Subcutaneous adipose tissue (tissue), 4 donors: ENCODE measurements around the gene CPNE4. TPM values are rescaled to one million over a fixed set of nuclear protein-coding genes. Genes with fewer than 3 reads are reported as not detected.

Source experiments
- CTCF ChIP-seq: fragments of 450-650 bp; IDR thresholded peaks from one replicate; pipeline ENCODE4 v1.5.1; 2016; ENCODE audit warnings: low read depth, mild to moderate bottlenecking, control low read depth, antibody characterized with exemption, moderate library complexity
- small RNA-seq: library from RNA; depleted of rRNA; stranded (forward); fragments of <200 nt; gene quantifications from one replicate; pipeline ENCODE3, GENCODE V24; 2016
- total RNA-seq, 4 donors: library from RNA; depleted of rRNA; stranded (reverse); fragments of >200 nt; gene quantifications; one replicate each; pipeline ENCODE4 v1.1.0, GENCODE V29; 2016

Gene CPNE4
- total RNA-seq, 4 donors from 2014 or later = not detected

DNA sequence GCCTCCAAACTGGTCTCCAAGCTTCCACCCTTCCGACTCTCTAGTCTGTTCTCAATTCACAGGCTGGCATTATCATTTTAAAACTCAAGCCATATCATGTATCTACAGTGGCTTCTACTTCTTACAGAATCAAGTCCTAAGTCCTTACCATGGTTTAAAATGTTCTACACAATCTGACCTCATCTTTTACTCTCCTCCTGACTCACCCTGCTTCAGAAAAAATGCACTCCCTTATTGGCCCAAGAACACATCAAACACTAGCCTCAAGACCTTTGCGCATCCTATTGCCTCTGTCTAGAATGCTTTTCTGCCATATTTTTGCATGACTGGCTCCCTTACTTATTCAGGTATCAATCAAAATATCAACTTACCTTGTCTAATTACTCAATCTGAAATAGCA, 543.0 kb downstream of the CPNE4 start:
- TF ChIP-seq CTCF = no peak

DNA sequence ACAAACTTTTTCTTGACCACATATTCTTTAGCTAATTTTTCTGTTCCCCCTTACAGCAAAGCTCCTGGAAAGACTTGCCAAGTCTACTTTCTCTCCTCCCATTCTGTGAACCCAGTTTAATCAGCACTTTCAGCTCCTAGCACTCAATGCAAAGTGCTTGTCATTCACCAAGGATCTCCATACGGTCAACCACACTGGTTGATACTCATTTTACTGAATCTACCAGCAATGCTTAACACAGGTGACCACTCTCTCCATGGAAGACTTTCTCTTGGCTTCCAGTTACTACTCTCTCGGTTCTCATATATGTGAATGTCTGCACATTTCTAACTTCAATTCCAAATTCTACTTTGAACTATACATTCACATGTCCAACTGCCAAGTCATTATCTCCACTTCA, 543.7 kb downstream of the CPNE4 start:
- TF ChIP-seq CTCF = no peak

DNA sequence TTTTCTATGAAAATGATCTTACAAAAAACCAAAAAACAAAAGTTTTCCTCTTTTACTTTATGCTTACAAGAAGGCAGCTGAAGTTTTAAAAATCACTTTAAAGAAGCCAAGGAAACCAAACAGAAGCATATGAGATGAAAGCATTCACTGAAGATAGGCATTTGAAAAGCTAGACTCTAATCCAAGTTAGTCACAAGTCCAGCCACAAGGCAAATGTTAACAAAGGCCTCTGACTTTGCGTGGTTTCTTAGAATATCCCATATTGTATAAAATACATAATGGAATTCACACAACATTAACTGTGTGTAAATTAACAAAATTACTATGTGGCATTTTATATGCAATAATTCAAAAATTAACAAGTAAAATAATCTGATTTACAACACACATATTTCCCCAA, 549.7 kb downstream of the CPNE4 start:
- no peak for TF ChIP-seq CTCF

- no peak for TF ChIP-seq CTCF
Measured at GRCh38 chr3:131484496-131485111, 550.2 kb downstream of the CPNE4 start.

Small RNA genes lying within 50 kb of the gene (small RNA-seq; reads per million reads assigned to genes)
- gene AC107027.2 (not detected), gene MIR5704 (not detected)
